ENCODE data around the gene MRPS18A. TPM values are rescaled to one million over a fixed set of nuclear protein-coding genes. Genes with fewer than 3 reads are reported as not detected.
"Not testable (repeated sequence)": the region's sequence is repeated elsewhere in the genome, so short reads cannot be mapped to it uniquely, and the experiment has no call there.

MRPS18A gene
- total and polyA plus RNA-seq, 2 donors (not counting 3 experiments of a cell fraction or from before 2014, with no cell fraction given) = 39.8 to 83.8 TPM

DNA sequence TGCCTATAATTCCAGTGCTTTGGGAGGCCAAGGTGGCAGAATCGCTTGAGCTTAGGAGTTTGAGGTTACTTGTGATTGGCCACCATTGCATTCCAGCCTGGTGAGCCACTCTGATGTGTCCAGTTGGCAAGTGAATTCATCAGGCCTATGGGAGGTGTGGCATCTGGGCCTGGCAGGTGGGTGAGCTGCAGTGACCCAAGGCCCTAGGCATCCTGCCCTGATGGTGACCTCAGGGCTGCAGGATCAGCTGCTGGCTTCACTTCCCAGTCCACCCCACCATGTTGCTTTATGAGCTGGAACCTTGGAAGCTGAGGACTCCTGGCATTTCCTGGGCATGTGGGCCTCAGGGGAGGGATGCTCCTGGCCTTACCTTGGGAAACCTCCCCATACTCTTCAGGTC is 22.2 kb downstream of the MRPS18A start:
- no peak overlapping the region for H3K9ac ChIP-seq (replicated peaks; ENCODE audit: extremely low read depth, insufficient read depth, low read length)
- H3K4me1 ChIP-seq (ENCODE audit: control insufficient read depth, extremely low read depth, insufficient read depth, low read length) = peaks cover 5% of the 10 kb centered on the region
- no peaks in the 10 kb centered on the region for H3K36me3 ChIP-seq (ENCODE audit: control insufficient read depth in 2 of 2, extremely low read depth in 1 of 2, insufficient read depth in 2 of 2, low read length in 2 of 2)
- no peaks in the 10 kb centered on the region for H4K20me1 ChIP-seq (replicated peaks; ENCODE audit: control insufficient read depth, extremely low read depth, insufficient read depth, low read length)
- no peak overlapping the region for H3K4me2 ChIP-seq (ENCODE audit: insufficient read depth, low read length)
- ChIA-PET CTCF (interaction anchor here (1.2 to 7.1 kb wide), 14 partner anchors 15 to 414 kb away, joined by 3 to 177 read pairs (median 24); partner anchors contain the start of genes GTPBP2 and VEGFA), POLR2A (no interaction called here)
- H3K4me3 ChIP-seq (replicated peaks in 1 of 3; ENCODE audit: insufficient read depth in 1 of 3, low read depth in 1 of 3, low read length in 3 of 3) = no peak overlapping the region
- no peaks in the 10 kb centered on the region for H3K79me2 ChIP-seq (ENCODE audit: control insufficient read depth, insufficient read depth, low read length)
- BruUV-seq (replicated peaks) = no TSS peak
- no peak overlapping the region for H3K27ac ChIP-seq (ENCODE audit: insufficient read depth, low read depth, low read length)
- H3K9me1 ChIP-seq (replicated peaks; ENCODE audit: control insufficient read depth, extremely low read depth, insufficient read depth, low read length) = no peaks in the 10 kb centered on the region
- FAIRE-seq = no peak
- dilution Hi-C loops (cut with MboI; ENCODE audit: extremely low pct_ligation_motif_present, low sequenced_read_pairs) = no loop called here
- no peak for TF ChIP-seq MYC (IDR thresholded peaks at IDR 0.05; ENCODE audit: low read depth, low read length)
- no peak for TF ChIP-seq JUN (IDR thresholded peaks at IDR 0.05; ENCODE audit: borderline replicate concordance, insufficient read depth, insufficient read length, low read depth)
- TF ChIP-seq POLR2A (IDR thresholded peaks at IDR 0.05; ENCODE audit: low read depth, low read length) = no peak
- TF ChIP-seq, protein P1, sequence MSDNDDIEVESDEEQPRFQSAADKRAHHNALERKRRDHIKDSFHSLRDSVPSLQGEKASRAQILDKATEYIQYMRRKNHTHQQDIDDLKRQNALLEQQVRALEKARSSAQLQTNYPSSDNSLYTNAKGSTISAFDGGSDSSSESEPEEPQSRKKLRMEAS (IDR thresholded peaks at IDR 0.05; ENCODE audit: insufficient read depth, insufficient read length) = no peak
- TF ChIP-seq FOS (IDR thresholded peaks at IDR 0.05; ENCODE audit: borderline replicate concordance, insufficient read depth, low read length) = no peak
- no peak for TF ChIP-seq GATA2 (IDR thresholded peaks at IDR 0.05; ENCODE audit: insufficient read depth, insufficient read length, low read depth, low read length)
- no peak for TF ChIP-seq POLR2AphosphoS5 (IDR thresholded peaks at IDR 0.05; ENCODE audit: insufficient read depth, low read depth, low read length)
- TF ChIP-seq, protein P2, sequence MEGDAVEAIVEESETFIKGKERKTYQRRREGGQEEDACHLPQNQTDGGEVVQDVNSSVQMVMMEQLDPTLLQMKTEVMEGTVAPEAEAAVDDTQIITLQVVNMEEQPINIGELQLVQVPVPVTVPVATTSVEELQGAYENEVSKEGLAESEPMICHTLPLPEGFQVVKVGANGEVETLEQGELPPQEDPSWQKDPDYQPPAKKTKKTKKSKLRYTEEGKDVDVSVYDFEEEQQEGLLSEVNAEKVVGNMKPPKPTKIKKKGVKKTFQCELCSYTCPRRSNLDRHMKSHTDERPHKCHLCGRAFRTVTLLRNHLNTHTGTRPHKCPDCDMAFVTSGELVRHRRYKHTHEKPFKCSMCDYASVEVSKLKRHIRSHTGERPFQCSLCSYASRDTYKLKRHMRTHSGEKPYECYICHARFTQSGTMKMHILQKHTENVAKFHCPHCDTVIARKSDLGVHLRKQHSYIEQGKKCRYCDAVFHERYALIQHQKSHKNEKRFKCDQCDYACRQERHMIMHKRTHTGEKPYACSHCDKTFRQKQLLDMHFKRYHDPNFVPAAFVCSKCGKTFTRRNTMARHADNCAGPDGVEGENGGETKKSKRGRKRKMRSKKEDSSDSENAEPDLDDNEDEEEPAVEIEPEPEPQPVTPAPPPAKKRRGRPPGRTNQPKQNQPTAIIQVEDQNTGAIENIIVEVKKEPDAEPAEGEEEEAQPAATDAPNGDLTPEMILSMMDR (IDR thresholded peaks at IDR 0.05; ENCODE audit: extremely low read depth in 1 of 2, insufficient read depth in 1 of 2, low read depth in 1 of 2, low read length in 2 of 2) = no peak
- TF ChIP-seq EZH2 (IDR thresholded peaks at IDR 0.05; ENCODE audit: borderline replicate concordance, low read depth, low read length, severe bottlenecking) = no peak
- H3K27me3 ChIP-seq (ENCODE audit: control insufficient read depth in 2 of 2, insufficient read depth in 2 of 2, low read length in 2 of 2) = no peaks in the 10 kb centered on the region
- intact Hi-C loops (cut with micrococcal nuclease) = loop anchor here (5.0 kb wide), 1 partner anchor 172 kb away; no protein-coding TSS in a partner anchor
- H3K9me3 ChIP-seq (replicated peaks; ENCODE audit: control insufficient read depth, insufficient read depth, low read length) = no peaks in the 10 kb centered on the region
- H2AFZ ChIP-seq (ENCODE audit: low read depth, low read length) = no peak overlapping the region
- no peak for DNase-seq (ENCODE audit: low read depth, low spot score)

DNA sequence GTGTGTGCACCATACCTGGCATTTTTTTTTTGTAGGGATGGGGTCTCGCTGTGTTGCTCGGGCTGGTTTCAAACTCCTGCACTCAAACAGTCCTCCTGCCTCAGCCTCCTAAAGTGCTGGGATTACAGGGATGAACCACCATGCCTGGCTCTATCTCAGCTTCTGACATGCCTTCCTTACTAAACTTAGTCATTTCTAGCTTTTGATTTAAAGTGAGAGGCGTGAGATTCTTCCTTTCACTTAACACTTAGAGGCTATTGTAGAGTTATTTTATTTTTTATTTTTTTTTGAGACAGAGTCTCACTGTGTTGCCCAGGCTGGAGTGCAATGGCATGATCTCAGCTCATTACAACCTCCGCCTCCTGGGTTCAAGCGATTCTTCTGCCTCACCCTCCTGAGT is 24.6 kb downstream of the MRPS18A start:
- POLR2A ChIA-PET; H3K9ac ChIP-seq (replicated peaks; ENCODE audit: extremely low read depth, insufficient read depth, low read length); H3K4me2 ChIP-seq (ENCODE audit: insufficient read depth, low read length); intact Hi-C loops (cut with micrococcal nuclease); H3K79me2 ChIP-seq (ENCODE audit: control insufficient read depth, insufficient read depth, low read length); H3K27me3 ChIP-seq (ENCODE audit: control insufficient read depth in 2 of 2, insufficient read depth in 2 of 2, low read length in 2 of 2); DNase-seq (ENCODE audit: low read depth, low spot score); H3K36me3 ChIP-seq (ENCODE audit: control insufficient read depth in 2 of 2, extremely low read depth in 1 of 2, insufficient read depth in 2 of 2, low read length in 2 of 2); H3K27ac ChIP-seq (ENCODE audit: insufficient read depth, low read depth, low read length); H3K9me1 ChIP-seq (replicated peaks; ENCODE audit: control insufficient read depth, extremely low read depth, insufficient read depth, low read length); H3K9me3 ChIP-seq (replicated peaks; ENCODE audit: control insufficient read depth, insufficient read depth, low read length); dilution Hi-C loops (cut with MboI; ENCODE audit: extremely low pct_ligation_motif_present, low sequenced_read_pairs); FAIRE-seq; H3K4me3 ChIP-seq (replicated peaks in 1 of 3; ENCODE audit: insufficient read depth in 1 of 3, low read depth in 1 of 3, low read length in 3 of 3); H3K4me1 ChIP-seq (ENCODE audit: control insufficient read depth, extremely low read depth, insufficient read depth, low read length); H4K20me1 ChIP-seq (replicated peaks; ENCODE audit: control insufficient read depth, extremely low read depth, insufficient read depth, low read length); H2AFZ ChIP-seq (ENCODE audit: low read depth, low read length); BruUV-seq (replicated peaks): not testable (repeated sequence)
- CTCF ChIA-PET = interaction anchor here (1.1 to 2.3 kb wide), 3 partner anchors 107 to 416 kb away, joined by 3 to 10 read pairs (median 3); partner anchors contain the start of gene VEGFA
